Measurements from ENCODE around the gene AMBRA1.

Gene AMBRA1

DNA sequence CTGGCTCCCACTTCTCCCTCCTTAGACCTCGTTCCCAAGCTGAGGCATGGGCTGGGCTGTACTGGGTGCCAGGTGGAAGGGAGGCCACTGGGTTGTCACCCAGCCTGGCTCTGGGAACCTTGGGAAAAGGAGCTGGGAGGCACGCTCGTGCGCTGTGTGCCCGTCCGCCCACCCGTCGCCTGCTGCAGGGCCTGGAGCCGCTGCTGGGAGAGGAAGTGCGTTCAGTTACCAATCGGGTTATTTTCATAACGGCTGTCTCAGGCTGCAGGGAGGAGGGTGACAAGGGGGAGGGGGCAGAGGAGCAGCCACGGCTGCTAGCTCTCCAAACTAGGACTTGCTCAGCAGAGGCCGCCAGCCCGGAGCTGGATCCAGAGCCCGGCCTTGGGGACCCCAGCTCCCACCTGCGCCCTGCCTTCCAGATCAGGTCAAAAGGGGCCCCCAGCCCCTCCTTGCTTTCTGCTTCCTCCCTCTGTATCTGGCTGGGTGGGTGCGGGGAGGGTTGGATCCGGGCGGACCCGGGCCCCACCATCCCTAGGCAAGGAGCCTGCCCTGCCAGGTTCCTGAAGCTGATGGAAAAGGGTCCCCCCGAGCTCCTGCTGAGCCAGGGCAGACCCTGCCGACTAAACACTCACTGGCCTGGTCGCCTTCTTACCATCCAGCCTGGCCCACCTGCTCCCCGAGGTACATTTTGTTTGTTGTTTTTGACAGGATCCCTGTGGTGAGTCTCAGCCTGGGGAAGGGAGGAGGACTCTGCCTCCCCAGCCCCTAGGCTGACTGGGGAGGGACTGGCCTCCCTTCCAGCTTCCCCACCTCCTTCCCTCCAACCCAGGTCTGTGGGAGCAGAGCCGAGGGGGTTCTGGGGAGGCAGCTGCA, 232.3 kb downstream of the AMBRA1 start:
- DNase-seq: peak; percentile 95

DNA sequence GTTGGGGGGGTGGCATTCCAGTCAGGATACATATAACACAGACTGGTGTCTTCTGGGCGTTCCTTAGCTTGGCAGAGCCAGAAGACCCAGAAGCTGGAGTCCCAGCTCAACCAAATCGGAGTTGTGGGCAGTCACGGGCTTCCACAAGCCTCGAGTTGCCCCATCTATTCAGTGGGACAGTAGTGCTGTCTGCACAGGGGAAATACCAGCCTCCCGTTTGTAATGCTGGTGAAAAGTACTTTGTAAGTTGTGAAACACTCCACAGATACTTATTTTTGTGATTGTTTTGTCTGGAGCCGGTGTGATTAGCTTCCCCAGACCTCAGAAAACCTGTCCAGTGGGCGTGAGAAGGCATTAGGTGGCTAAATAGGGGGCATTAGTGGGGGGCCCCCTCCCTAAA, 232.9 kb downstream of the AMBRA1 start:
- peak; percentile 67 for DNase-seq

DNA sequence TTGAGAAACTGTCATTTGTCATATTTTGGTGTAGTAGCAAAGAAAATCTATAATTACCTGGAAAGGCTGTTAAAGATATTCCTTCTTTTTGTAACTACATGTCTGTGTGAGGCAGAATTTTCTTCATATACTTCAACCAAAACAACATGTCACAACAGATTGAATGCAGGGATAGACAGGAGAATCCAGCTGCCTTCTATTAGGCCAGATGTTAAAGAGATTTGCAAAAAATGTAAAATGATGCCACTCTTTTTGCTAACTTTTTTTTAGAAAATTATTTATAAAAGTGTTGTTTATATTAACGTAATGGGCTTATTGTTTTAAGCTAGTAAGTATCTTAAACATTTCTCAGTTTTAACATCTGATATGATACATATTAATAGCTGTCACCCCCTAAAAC, 233.9 kb downstream of the AMBRA1 start:
- no peak for DNase-seq

DNA sequence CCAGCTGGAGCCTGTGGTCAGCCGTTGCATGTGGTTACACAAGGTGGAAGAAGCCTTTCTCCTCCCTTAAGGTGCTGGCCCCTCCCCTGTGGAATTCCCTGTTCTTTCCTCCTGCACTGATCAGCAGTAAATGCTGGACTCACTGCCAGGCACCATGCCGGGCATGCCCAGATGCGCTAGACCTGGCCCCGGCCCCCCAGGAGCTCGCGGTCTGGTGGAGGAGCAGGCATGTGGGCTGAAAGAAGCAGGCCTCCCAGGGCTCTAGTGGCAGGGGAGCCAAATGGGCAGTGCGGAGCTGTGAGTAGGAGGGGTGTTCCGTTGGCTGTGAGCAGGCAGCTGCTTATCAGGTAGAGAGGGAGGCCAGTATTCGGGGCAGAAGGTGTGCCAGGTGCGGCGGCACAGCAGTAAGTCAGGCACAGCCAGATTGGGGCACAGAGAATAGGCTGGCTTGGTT, 236.3 kb downstream of the AMBRA1 start:
- DNase-seq: peak; percentile 55

DNA sequence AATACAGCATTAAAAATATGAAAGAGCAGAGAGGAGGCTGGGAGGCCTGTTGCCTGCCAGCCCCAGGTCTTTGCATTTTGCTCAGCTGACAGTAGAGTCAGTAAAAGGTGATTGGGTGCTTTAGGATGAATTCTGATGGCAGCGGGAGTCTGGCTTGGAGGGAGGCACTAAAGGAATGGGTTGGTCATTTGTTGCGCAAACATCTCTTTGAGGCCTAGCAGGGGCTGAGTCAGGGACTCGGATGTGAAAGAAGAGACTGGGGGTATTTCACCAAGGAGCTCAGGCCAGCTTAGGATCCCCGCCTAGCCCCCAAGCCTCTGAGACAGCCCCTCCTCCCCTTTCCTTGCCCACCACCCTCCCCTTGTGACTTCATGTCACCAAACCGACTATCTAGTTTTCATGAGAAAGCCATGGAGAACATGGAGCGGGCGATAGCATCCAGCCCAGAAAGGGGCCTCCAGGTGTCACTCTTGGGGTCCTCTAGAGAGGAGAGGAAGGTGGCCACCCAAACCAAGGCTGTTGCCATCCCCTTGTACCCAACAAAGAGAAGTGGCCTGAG, 236.8 kb downstream of the AMBRA1 start:
- peak; percentile 66 for DNase-seq

DNA sequence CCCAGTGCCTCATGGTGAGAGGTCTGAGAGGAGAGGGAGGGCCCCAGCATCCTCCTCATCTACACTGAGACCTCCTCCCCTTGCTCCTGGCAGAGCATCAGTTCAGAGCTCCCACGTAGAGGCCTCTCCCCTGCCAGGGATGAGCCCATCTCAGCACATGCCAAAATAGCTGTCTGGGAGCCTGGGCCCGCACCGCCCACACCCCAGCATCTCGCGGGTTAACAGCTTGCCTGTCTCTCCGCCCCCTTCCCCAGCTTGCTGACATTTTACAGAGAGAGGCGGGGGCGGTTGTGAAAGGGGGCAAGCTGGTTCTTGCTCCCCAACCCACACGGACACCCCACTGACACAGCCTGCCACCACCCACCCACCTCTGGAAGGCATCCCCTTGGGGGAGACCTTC, 240.1 kb downstream of the AMBRA1 start:
- no peak for DNase-seq

DNA sequence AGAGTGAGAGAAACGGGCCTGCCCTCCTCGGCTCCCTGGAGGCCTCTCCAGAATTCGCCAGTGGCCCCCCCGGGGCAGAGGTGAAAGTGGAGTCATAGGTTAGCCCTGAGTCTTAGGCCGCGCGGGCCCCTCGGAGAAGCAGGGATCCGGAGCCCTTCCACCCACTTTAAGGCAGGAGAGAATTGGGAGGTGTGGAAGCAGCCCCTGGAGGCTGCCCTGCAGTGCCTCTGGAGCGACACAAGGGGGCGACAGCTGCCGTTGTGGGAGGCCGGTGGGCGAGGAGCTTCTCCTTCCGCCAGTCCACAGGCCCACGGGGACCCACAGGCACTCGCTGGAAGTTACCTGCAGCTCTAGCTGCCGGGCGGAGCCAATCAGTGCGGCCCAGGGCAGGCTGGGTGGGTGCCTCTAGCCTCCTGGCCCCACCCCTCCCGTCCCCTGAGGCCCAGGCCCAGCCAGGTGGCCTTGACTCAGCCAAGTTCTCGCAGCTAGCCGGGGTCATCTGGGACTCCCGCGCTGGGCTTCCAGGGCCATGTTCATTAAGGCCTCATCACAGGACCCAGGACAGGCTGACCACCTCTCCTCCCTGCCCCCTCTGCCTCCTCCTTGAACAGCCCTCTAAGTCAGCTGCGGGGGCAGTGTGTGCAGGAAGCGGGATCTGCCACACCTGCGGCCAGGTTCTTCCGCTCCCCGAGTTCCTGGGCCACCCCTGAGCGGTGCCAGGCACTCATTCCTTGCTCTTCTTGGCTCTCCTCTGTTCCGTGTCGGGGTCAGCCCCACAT, 241.6 kb downstream of the AMBRA1 start:
- DNase-seq: peak; percentile 79

DNA sequence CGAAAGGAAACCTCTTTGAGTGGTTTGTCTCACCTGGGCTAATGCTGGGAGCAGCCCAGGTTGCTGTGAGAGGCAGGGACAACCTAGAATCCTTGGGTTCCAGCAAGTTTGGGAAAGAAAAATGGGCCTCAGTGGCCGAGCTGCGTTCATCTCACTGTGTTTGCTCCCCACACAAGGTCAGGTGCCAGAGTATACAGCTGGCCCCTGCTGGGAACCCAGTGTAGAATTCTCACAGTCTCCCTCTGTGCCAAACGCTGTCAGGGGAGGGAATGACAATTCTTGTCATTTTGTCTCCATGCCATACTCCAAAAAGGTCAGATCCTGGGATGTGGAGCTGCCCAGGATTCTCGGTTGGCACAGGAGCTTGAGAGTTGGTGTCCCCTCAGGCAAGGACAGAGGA, 242.2 kb downstream of the AMBRA1 start:
- no peak for DNase-seq

DNA sequence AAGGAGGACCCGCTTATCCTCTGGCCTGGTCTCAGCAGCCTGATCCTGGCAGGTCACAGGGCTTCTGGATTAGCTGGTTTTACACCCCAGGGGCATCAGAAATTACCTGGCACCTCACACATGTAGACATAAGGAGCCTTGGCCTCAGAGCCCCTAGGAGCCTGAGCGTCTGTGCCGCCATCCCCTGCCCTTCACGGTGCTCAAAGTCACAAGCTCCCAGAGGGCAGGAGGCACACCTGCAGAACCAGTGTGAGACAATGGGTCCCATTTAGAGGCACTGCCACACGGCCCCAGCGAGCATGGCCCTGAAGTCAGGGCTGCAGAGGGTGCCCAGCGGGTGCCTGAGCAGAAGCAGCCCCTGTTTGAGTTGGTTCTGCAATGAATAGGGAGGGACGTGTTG, 242.7 kb downstream of the AMBRA1 start:
- no peak for DNase-seq

DNA sequence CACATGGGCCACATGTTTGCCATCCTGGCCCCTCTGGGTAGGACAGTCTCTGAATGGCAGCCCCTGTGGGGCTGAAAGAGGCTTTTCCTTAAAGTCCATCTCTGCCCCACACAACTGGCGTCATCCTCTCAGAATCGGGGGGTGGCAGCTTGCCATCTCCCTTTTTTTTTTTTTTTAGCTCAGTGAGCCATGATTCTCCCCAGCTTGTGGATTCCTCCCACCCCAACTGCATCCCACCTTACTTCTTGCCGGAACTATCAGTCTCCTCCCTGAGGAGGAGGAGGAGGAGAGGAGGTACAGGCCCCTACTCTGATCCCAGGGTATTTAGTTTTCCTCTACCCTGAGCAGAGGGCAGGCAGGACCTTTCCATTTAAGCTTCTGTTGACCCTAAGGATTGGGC, 243.1 kb downstream of the AMBRA1 start:
- DNase-seq: no peak

DNA sequence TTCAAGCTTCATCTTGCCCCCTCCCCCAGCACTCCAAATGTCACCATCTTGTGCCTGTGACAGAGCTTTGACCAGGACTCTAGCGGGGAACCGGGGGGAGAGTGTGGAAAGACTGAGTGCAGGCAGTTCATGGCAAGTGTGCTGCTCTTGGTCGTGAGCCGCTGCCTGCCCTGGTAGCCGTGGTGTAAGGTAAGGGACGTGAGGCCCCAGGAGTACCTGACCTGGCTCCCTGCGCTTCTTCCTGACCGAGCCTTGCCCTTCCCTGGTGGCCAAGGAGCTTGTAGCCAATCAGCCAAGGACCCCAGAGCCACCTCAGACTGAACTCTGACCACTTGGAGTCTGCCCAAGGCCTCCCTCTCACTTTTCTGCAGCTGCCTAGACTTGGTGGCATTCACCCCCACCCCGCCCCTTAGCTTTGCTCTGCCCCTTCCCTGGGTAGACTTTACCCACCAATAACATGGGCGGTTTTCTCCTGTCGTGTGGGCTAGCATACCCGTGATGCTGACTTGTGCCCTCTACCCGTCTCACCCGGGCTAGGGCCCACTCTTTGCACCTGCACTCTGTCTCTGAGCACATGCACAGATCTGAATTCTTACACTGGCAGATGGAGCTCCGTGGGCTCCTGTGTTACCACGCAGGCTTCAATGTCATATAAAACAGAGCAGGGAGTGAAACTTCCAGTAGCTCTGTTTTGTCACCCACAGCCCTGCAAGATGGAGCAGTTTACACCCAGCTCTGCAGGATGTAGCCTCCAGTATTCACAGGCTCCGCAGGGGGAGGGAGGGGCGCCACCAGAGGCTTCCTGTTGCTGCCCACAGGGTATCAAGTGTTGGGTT, 245.0 kb downstream of the AMBRA1 start:
- DNase-seq: peak; percentile 73

DNA sequence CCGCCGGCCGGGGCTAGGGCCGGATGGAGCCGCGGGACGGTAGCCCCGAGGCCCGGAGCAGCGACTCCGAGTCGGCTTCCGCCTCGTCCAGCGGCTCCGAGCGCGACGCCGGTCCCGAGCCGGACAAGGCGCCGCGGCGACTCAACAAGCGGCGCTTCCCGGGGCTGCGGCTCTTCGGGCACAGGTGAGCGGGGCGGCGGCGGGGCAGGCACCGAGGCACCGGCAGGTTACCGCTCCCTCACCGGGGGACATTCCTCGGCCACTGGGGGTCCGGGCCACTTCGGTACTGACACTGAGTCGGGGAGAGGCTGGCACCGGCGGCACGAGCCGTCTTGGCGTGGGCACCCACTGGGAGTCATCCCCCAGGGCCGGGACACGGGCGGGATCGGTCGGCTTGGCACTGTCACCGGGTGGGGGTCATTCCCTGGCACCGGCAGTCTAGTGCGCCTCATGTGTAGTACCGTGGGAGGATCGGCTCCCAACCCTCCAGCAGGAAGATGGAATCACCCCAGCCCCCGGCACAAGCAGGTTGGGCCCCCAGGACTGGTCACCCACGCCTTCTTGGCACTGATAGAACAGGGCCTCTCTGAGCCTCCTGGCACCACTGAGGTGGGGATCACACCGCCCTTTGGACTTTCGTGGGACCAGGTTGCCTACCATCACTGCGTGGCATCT, 246.0 kb downstream of the AMBRA1 start:
- DNase-seq: no peak

DNA sequence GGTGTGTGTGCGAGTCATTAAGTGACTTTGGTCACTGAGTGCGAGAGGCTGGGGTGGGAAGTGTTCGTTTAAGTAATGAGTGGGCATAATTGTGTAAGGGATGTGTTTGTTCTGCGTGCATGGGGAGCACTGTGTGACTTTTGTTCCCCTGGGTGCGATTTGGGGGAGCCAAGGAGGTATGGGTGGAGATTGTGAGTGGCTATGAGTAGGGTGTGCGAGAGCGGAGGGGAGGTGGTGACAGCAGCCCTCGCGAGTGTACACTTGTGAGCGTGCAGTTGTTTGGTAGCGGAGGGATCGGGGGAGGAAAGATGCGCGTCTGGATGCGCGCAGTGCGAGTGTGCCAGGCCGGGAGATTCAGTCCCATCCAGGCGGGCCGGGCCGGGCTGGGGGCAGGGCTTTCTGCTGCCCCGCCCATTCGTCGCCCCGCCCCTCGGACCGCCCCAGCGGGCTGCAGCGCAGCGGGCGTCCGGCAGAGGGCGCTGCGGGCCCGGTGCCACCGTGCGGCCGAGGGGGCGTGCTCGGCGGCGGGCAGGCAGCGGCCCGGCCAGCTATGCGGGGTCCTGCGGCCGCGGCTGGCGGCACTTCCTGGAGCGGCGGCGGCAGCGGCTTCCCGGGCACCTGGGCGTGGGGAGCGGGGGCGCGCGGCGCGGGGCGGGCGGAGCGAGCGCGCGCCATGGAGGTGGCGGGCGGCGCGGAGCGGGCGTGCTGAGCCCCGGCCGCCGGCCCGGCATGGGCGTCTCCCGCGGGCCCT, 246.8 kb downstream of the AMBRA1 start, which contains the start of gene DGKZ:
Gene DGKZ, plus strand, starts transcription at position 578 of the 751 bp plus-strand sequence. CDS start 197 bp downstream, outside the sequence.
- peak; percentile 92 for DNase-seq
